Measurements from ENCODE around the gene ADD3.

ADD3 gene

DNA sequence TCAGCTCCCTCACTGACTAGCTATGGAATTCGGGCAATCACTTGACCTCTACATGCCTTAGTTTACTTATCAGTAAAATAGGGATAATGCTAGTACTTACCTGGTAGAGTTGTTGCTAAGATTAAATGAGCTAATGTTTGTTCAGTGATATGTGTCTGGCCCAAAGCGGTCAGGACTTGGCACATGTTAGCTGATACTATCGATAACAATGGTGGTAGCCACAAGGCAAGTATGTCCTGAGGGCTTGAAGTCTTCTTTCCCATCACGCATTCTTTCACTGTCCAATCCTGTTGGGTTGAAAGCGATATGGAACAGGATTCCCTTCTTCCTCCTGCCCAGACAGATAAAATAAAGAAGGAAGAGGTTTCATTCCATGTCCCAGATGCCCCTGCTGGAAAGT, 174.1 kb downstream of the ADD3 start:
- no peaks in the 10 kb centered on the region for H3K4me1 ChIP-seq (ENCODE audit: control insufficient read depth, insufficient read depth, low read length)
- no peak overlapping the region for H3K4me3 ChIP-seq (ENCODE audit: low read depth, low read length)
- H3K36me3 ChIP-seq (ENCODE audit: control insufficient read depth in 2 of 2, insufficient read depth in 1 of 2, low read length in 2 of 2): no peaks in the 10 kb centered on the region
- TF ChIP-seq, protein P1, sequence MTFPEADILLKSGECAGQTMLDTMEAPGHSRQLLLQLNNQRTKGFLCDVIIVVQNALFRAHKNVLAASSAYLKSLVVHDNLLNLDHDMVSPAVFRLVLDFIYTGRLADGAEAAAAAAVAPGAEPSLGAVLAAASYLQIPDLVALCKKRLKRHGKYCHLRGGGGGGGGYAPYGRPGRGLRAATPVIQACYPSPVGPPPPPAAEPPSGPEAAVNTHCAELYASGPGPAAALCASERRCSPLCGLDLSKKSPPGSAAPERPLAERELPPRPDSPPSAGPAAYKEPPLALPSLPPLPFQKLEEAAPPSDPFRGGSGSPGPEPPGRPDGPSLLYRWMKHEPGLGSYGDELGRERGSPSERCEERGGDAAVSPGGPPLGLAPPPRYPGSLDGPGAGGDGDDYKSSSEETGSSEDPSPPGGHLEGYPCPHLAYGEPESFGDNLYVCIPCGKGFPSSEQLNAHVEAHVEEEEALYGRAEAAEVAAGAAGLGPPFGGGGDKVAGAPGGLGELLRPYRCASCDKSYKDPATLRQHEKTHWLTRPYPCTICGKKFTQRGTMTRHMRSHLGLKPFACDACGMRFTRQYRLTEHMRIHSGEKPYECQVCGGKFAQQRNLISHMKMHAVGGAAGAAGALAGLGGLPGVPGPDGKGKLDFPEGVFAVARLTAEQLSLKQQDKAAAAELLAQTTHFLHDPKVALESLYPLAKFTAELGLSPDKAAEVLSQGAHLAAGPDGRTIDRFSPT (tag by site-specific recombination; IDR thresholded peaks at IDR 0.05): no peak
- TF ChIP-seq ZNF530 (tag by site-specific recombination; IDR thresholded peaks at IDR 0.05; ENCODE audit: low read depth) (no peak), ZNF777 (tag by site-specific recombination; IDR thresholded peaks at IDR 0.05; ENCODE audit: borderline replicate concordance) (no peak), PBX3 (CRISPR knock-in tag; IDR thresholded peaks at IDR 0.05) (no peak), ZNF664 (tag by site-specific recombination; IDR thresholded peaks at IDR 0.05) (0 out of 2 replicates have a peak, but pooled peaks have one; percentile 11), ZNF341 (tag by site-specific recombination; IDR thresholded peaks at IDR 0.05; ENCODE audit: low read depth) (no peak)
- H3K27ac ChIP-seq (ENCODE audit: extremely low read depth, low read depth, low read length): no peak overlapping the region
- ChIA-PET POLR2A (no interaction called here), CTCF (interaction anchor here (0.6 to 1.4 kb wide), 2 partner anchors 24 to 250 kb away, joined by 3 to 4 read pairs; no protein-coding TSS in a partner anchor)
- H3K9me3 ChIP-seq (ENCODE audit: control insufficient read depth, insufficient read depth, low read depth, low read length): no peaks in the 10 kb centered on the region

DNA sequence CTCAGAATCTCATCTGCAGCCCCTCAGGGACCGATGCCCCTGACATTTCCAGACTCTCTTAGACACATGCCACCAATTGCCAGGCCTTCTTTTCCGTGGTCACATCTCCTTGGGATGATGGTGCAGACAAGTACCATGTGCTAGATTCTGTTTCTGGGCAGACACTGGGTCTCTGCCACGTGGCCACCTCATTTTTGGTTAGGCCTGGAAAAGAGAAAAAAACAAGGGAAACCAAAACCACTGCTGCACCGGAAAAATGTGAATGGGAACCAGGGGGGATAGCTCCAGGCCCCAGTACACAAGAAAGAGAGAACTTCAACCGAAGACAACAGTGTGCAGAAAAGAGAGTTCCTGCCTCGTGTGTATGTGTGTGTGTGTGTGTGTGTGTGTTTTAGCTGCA, 176.6 kb downstream of the ADD3 start:
- ChIA-PET POLR2A (no interaction called here), CTCF (no interaction called here)
- no peaks in the 10 kb centered on the region for H3K36me3 ChIP-seq (ENCODE audit: control insufficient read depth in 2 of 2, insufficient read depth in 1 of 2, low read length in 2 of 2)
- H3K4me1 ChIP-seq (ENCODE audit: control insufficient read depth, insufficient read depth, low read length): no peaks in the 10 kb centered on the region
- TF ChIP-seq ZBTB11 (tag by site-specific recombination; conservative IDR thresholded peaks at IDR 0.05; ENCODE audit: low read depth): no peak
- no peak for TF ChIP-seq ZNF560 (tag by site-specific recombination; IDR thresholded peaks at IDR 0.05; ENCODE audit: borderline replicate concordance)
- TF ChIP-seq ZNF184 (tag by site-specific recombination; IDR thresholded peaks at IDR 0.05): no peak
- no peak for TF ChIP-seq ZFHX2 (tag by site-specific recombination; conservative IDR thresholded peaks at IDR 0.05)
- TF ChIP-seq GLI2 (tag by site-specific recombination; IDR thresholded peaks at IDR 0.05; ENCODE audit: borderline replicate concordance, low read depth): no peak
- no peak for TF ChIP-seq SALL2 (tag by site-specific recombination; IDR thresholded peaks at IDR 0.05; ENCODE audit: borderline replicate concordance)
- no peak for TF ChIP-seq SP2 (tag by site-specific recombination; IDR thresholded peaks at IDR 0.05)
- TF ChIP-seq ZNF548 (tag by site-specific recombination; IDR thresholded peaks at IDR 0.05): no peak
- TF ChIP-seq ZNF280D (tag by site-specific recombination; IDR thresholded peaks at IDR 0.05): no peak
- no peak for TF ChIP-seq ZNF555 (tag by site-specific recombination; conservative IDR thresholded peaks at IDR 0.05)
- TF ChIP-seq YY2 (tag by site-specific recombination; IDR thresholded peaks at IDR 0.05): no peak
- no peak overlapping the region for H3K4me3 ChIP-seq (ENCODE audit: low read depth, low read length)
- no peaks in the 10 kb centered on the region for H3K9me3 ChIP-seq (ENCODE audit: control insufficient read depth, insufficient read depth, low read depth, low read length)
- no peak overlapping the region for H3K27ac ChIP-seq (ENCODE audit: extremely low read depth, low read depth, low read length)

All from HEK293 (cell line).